PC-3 (cell line): Measurements from ENCODE around the gene SV2C. TPM values are rescaled to one million over a fixed set of nuclear protein-coding genes. Genes with fewer than 3 reads are reported as not detected.

Experiments
- ATAC-seq: fragments of 200-7000 bp; cut with Tn5 transposase; 2 replicates; pipeline ENCODE4 v1.9.1; 2020; ENCODE audit warnings: mild to moderate bottlenecking, moderate library complexity
- BruUV-seq: library from RNA; stranded (reverse); fragments of 400-500 nt; replicated peaks from 2 replicates; lab custom pipeline; 2021; lab: Mats Ljungman, UMichigan
- CTCF ChIA-PET: fragments of 300-600 bp; sonication (Branson Sonifier 250); formaldehyde crosslinking; loops from one replicate; lab custom pipeline; 2022; ENCODE audit warnings: antibody characterized with exemption; lab: Charles Lee
- POLR2A ChIA-PET: fragments of 300-600 bp; sonication (Branson Sonifier 250); formaldehyde crosslinking; loops from one replicate; lab custom pipeline; 2022; ENCODE audit warnings: antibody characterized with exemption; ENCODE audit not compliant: unreplicated experiment; lab: Charles Lee
- DNase-seq: peaks from one replicate; pipeline ENCODE4 v3.0.0-alpha.2; 2015
- H2AFZ ChIP-seq: fragments of 300-600 bp; sonication (generic); 2 replicates; pipeline ENCODE4 v1.6.0; 2016; ENCODE audit warnings: antibody characterized with exemption, low read length
- H3F3A ChIP-seq: fragments of 300-600 bp; sonication (generic); one replicate; pipeline ENCODE4 v1.6.0; 2017; ENCODE audit warnings: antibody characterized with exemption, low read length, control low read depth, mild to moderate bottlenecking; ENCODE audit not compliant: unreplicated experiment
- H3K27ac ChIP-seq: fragments of 300-600 bp; sonication (generic); 2 replicates; pipeline ENCODE4 v1.5.1; 2016; ENCODE audit warnings: mild to moderate bottlenecking, low read length
- H3K27me3 ChIP-seq: fragments of 300-600 bp; sonication (generic); 2 replicates; pipeline ENCODE4 v1.6.1; 2016; ENCODE audit warnings: low read length, mixed read lengths
- H3K36me3 ChIP-seq: fragments of 300-600 bp; sonication (generic); 2 replicates; pipeline ENCODE4 v1.6.1; 2016; ENCODE audit warnings: low read depth, mixed run types, low read length, mixed read lengths
- H3K4me1 ChIP-seq: fragments of 300-600 bp; sonication (generic); 2 replicates; pipeline ENCODE4 v1.5.1; 2016; ENCODE audit warnings: low read length; ENCODE audit not compliant: insufficient read depth
- H3K4me2 ChIP-seq: fragments of 300-600 bp; sonication (generic); 2 replicates; pipeline ENCODE4 v1.6.0; 2016; ENCODE audit warnings: low read length
- H3K4me3 ChIP-seq: fragments of 300-600 bp; sonication (generic); 2 replicates; pipeline ENCODE4 v1.5.1; 2016; ENCODE audit warnings: mild to moderate bottlenecking, low read length, mixed read lengths
- H3K79me2 ChIP-seq: fragments of 300-600 bp; sonication (generic); 2 replicates; pipeline ENCODE4 v1.6.1; 2017; ENCODE audit warnings: low read length, mixed read lengths
- H3K9ac ChIP-seq: fragments of 300-600 bp; sonication (generic); 2 replicates; pipeline ENCODE4 v1.6.0; 2016; ENCODE audit warnings: mild to moderate bottlenecking, low read length
- H3K9me2 ChIP-seq: fragments of 300-600 bp; sonication (generic); replicated peaks from 2 replicates; pipeline ENCODE4 v1.6.1; 2016; ENCODE audit warnings: mixed run types, low read length, mixed read lengths
- H3K9me3 ChIP-seq: fragments of 300-600 bp; sonication (generic); 2 replicates; pipeline ENCODE4 v1.6.1; 2016; ENCODE audit warnings: low read length, mixed read lengths
- H4K20me1 ChIP-seq: fragments of 300-600 bp; sonication (generic); 2 replicates; pipeline ENCODE4 v1.6.1; 2016; ENCODE audit warnings: low read length, mixed read lengths
- CTCF ChIP-seq: fragments of 300-600 bp; sonication (generic); conservative IDR thresholded peaks from 2 replicates; pipeline ENCODE4 v1.5.1; 2017; ENCODE audit warnings: antibody characterized with exemption, low read depth, mild to moderate bottlenecking, low read length
- EZH2 ChIP-seq: fragments of 300-600 bp; sonication (generic); IDR thresholded peaks from one replicate; pipeline ENCODE4 v1.6.1; 2017; ENCODE audit warnings: antibody characterized with exemption, mild to moderate bottlenecking, low read length; ENCODE audit not compliant: unreplicated experiment
- EZH2phosphoT487 ChIP-seq: fragments of 300-600 bp; sonication (generic); IDR thresholded peaks from 2 replicates; pipeline ENCODE4 v1.6.1; 2018; ENCODE audit warnings: mild to moderate bottlenecking, antibody characterized with exemption, low read length, borderline replicate concordance
- intact Hi-C: fragments of 100-400 bp; cut with micrococcal nuclease; formaldehyde crosslinking; loops from 2 replicates; pipeline ENCODE4 v1.9.0; 2023
- total RNA-seq: library from RNA; depleted of rRNA; stranded (reverse); fragments of >200 nt; gene quantifications from 2 replicates; pipeline ENCODE4 v1.2.3, GENCODE V29; 2014

Gene SV2C
- total RNA-seq, 1 experiment from 2014 or later = not detected

- H3K9me3 ChIP-seq = no peaks in the 10 kb centered on the region
- ATAC-seq (no peak), DNase-seq (peak; percentile 61)
- H3K4me3 ChIP-seq = no peak overlapping the region
- no peak for TF ChIP-seq EZH2phosphoT487
- TF ChIP-seq CTCF = no peak
- TF ChIP-seq EZH2 = no peak
- H3K4me1 ChIP-seq = no peaks in the 10 kb centered on the region
- no peak overlapping the region for H3K9ac ChIP-seq
- H3K36me3 ChIP-seq = no peaks in the 10 kb centered on the region
- 0 out of 2 replicates have a peak, but pooled peaks cover 3% of the 10 kb centered on the region for H3K27me3 ChIP-seq
- H3K9me2 ChIP-seq = no peaks in the 10 kb centered on the region
- no peak overlapping the region for H3K4me2 ChIP-seq
- BruUV-seq = no TSS peak
- intact Hi-C loops = no loop called here
- no peaks in the 10 kb centered on the region for H3F3A ChIP-seq
- no peaks in the 10 kb centered on the region for H3K79me2 ChIP-seq
- CTCF ChIA-PET = no interaction called here
- POLR2A ChIA-PET = interaction anchor here (0.6 kb wide), 1 partner anchor 359 kb away, joined by 3 read pairs; no protein-coding TSS in a partner anchor
- 0 out of 2 replicates have a peak overlapping the region, but pooled peaks have one; percentile 4 for H3K27ac ChIP-seq
- H2AFZ ChIP-seq = no peak overlapping the region
- no peaks in the 10 kb centered on the region for H4K20me1 ChIP-seq
Observed at GRCh38 chr5:76290321-76290757, 207.2 kb downstream of the SV2C start.

- TF ChIP-seq EZH2 = no peak
- TF ChIP-seq EZH2phosphoT487 = no peak
- no peak for TF ChIP-seq CTCF
- Histone ChIP-seq H2AFZ (no peak overlapping the region), H3K4me3 (no peak overlapping the region), H3K9ac (no peak overlapping the region), H3K36me3 (no peaks in the 10 kb centered on the region), H3K9me3 (no peaks in the 10 kb centered on the region), H3F3A (no peaks in the 10 kb centered on the region), H3K79me2 (no peaks in the 10 kb centered on the region), H3K9me2 (no peaks in the 10 kb centered on the region), H3K4me2 (no peak overlapping the region), H4K20me1 (no peaks in the 10 kb centered on the region), H3K27ac (no peak overlapping the region), H3K27me3 (peaks cover 12% of the 10 kb centered on the region), H3K4me1 (no peaks in the 10 kb centered on the region)
- intact Hi-C loops = no loop called here
- no peak for ATAC-seq
- no TSS peak for BruUV-seq
- CTCF ChIA-PET = no interaction called here
- peak; percentile 15 for DNase-seq
- POLR2A ChIA-PET = no interaction called here
Observed at GRCh38 chr5:76291305-76292077, 208.3 kb downstream of the SV2C start.
